ENCODE data around the gene SULT4A1.
"Not testable (repeated sequence)": the region's sequence is repeated elsewhere in the genome, so short reads cannot be mapped to it uniquely, and the experiment has no call there.

Gene SULT4A1

DNA sequence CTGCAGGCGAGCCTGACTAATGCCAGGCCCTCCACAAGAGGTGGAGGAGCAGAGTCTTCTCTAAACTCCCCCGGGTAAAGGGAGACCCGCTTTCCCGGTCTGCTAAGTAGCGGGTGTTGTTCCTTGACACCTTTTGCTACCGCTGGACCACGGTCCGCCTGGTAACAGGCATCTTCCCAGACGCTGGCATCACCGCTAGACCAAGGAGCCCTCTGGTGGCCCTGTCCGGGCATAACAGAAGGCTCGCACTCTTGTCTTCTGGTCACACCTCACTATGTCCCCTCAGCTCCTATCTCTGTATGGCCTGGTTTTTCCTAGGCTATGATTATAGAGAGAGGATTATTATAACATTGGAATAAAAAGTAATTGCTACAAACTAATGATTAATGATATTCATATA, 42.1 kb upstream of the SULT4A1 start:
- TF ChIP-seq, protein P1, sequence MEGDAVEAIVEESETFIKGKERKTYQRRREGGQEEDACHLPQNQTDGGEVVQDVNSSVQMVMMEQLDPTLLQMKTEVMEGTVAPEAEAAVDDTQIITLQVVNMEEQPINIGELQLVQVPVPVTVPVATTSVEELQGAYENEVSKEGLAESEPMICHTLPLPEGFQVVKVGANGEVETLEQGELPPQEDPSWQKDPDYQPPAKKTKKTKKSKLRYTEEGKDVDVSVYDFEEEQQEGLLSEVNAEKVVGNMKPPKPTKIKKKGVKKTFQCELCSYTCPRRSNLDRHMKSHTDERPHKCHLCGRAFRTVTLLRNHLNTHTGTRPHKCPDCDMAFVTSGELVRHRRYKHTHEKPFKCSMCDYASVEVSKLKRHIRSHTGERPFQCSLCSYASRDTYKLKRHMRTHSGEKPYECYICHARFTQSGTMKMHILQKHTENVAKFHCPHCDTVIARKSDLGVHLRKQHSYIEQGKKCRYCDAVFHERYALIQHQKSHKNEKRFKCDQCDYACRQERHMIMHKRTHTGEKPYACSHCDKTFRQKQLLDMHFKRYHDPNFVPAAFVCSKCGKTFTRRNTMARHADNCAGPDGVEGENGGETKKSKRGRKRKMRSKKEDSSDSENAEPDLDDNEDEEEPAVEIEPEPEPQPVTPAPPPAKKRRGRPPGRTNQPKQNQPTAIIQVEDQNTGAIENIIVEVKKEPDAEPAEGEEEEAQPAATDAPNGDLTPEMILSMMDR (IDR thresholded peaks at IDR 0.05), result peak; percentile 22
- H3K4me3 Mint-ChIP-seq; H3K36me3 Mint-ChIP-seq (ENCODE audit: low read depth); H3K27ac Mint-ChIP-seq; H3K9me3 Mint-ChIP-seq; DNase-seq: not testable (repeated sequence)
- Mint-ChIP-seq H3K27me3 (ENCODE audit: low read depth, poor library complexity) (peaks cover 52% of the 10 kb centered on the region), H3K4me1 (peaks cover 11% of the 10 kb centered on the region)

DNA sequence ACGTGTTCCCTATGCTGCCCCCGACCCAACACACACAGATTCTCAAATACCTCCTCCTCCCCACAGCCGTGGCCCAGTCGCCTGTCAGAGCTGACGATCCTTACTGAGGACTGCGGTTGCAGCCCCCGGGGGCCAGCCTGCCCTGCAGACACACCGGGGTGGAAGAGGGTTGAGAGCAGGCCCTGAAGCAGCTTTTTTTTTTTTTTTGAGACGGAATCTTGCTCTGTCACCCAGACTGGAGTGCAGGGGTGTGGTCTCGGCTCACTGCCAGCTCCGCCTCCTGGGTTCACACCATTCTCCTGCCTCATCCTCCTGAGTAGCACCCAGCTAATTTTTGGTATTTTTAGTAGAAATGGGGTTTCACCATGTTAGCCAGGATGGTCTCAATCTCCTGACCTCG, 40.7 kb upstream of the SULT4A1 start:
- H3K36me3 Mint-ChIP-seq (ENCODE audit: low read depth); H3K9me3 Mint-ChIP-seq; DNase-seq; H3K4me3 Mint-ChIP-seq: not testable (repeated sequence)
- H3K4me1 Mint-ChIP-seq, result peaks cover 11% of the 10 kb centered on the region
- H3K27ac Mint-ChIP-seq, result peak overlapping the region; percentile 58
- H3K27me3 Mint-ChIP-seq (ENCODE audit: low read depth, poor library complexity), result peaks cover 55% of the 10 kb centered on the region

DNA sequence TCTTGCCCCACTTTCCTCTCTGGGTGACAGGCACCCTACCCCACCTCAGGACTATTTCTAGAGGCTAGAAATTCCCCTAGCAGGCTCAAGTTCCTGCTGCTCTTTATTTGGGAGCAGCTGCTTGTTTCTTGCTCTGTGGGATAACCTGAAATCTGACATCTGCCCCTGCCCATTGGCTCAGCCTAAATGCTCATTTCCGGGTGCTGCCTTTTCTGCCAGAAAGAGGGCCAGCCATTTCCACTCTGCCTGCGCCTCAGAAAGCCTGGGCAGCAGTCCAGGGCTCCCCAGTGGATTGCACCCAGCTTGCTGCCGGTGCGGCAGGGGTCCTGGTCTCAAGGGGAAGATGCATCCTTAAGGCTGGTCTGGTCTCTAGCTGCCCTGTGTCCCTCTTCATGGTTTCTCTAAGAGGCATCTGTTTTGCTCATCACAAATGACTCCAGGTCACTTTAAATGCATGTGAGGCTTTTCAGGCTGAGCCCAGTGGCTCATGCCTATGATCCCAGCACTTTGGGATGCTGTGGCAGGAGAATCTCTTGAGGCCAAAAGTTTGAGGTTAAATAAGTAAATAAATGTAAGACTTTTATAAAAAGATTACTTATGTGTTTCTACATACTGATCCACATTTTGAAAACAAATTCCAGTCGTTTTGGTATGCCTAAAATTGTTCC, 39.8 kb upstream of the SULT4A1 start:
- Mint-ChIP-seq H3K27ac (no peak overlapping the region), H3K36me3 (ENCODE audit: low read depth) (no peaks in the 10 kb centered on the region), H3K4me1 (peaks cover 11% of the 10 kb centered on the region), H3K27me3 (ENCODE audit: low read depth, poor library complexity) (peaks cover 52% of the 10 kb centered on the region), H3K4me3 (no peak overlapping the region), H3K9me3 (peaks cover 6% of the 10 kb centered on the region)
- no peak for DNase-seq
- TF ChIP-seq, protein P1 (IDR thresholded peaks at IDR 0.05), result no peak

DNA sequence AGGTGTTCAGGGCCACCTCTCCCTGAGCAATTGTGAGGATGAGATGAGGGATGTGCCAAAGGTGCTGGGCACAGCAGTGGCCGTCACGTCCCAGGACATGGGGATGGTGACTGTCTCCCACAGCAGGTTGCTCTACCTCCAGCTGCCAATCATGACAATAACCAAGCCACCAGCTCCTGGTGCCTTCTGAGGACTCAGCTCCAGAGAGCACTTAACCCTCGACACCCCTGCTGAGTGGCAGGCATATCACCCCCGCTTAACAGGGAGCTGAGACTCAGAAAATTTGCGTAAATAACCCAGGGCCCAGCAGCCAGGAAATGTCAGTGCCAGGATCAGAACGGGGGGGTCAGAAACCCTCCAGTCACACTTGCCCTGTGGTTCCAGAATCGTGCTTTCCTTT, 37.9 kb upstream of the SULT4A1 start:
- peaks cover 11% of the 10 kb centered on the region for H3K4me1 Mint-ChIP-seq

DNA sequence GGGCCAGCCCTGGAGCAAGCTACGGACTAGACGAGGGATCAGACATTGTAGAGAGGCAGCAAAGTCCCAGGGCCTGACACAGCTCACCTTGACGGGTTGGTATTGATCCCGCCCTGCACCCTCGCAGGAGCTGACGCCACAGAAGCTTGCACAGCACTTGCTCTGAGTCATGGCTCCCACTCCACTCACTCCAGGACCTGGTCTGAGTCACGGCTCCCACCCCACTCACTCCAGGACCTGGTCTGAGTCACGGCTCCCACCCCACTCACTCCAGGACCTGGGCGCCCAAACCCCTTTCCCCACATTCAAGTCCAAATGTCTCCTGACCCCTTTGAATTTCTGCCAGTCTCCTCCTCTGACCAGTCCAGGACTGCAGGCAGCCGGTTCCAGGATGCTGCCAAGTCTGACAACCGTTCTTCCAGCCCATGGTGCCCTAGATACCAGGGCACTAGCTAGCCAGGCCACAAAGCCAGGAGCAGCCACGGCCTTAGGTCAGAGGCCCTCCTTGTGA, 35.5 kb upstream of the SULT4A1 start:
- Mint-ChIP-seq H3K27me3 (ENCODE audit: low read depth, poor library complexity) (peaks cover 68% of the 10 kb centered on the region), H3K27ac (no peak overlapping the region), H3K4me3 (no peak overlapping the region), H3K4me1 (peaks cover under 1% of the 10 kb centered on the region), H3K9me3 (no peaks in the 10 kb centered on the region), H3K36me3 (ENCODE audit: low read depth) (no peaks in the 10 kb centered on the region)
- no peak for DNase-seq
- TF ChIP-seq, protein P1 (IDR thresholded peaks at IDR 0.05), result no peak

More for the DNA sequence above, 37.9 kb upstream of the SULT4A1 start:
- DNase-seq, result no peak
- peaks cover 6% of the 10 kb centered on the region for H3K9me3 Mint-ChIP-seq
- no peaks in the 10 kb centered on the region for H3K36me3 Mint-ChIP-seq (ENCODE audit: low read depth)
- peaks cover 50% of the 10 kb centered on the region for H3K27me3 Mint-ChIP-seq (ENCODE audit: low read depth, poor library complexity)
- no peak overlapping the region for H3K4me3 Mint-ChIP-seq
- TF ChIP-seq, protein P1 (IDR thresholded peaks at IDR 0.05), result no peak
- H3K27ac Mint-ChIP-seq, result no peak overlapping the region

DNA sequence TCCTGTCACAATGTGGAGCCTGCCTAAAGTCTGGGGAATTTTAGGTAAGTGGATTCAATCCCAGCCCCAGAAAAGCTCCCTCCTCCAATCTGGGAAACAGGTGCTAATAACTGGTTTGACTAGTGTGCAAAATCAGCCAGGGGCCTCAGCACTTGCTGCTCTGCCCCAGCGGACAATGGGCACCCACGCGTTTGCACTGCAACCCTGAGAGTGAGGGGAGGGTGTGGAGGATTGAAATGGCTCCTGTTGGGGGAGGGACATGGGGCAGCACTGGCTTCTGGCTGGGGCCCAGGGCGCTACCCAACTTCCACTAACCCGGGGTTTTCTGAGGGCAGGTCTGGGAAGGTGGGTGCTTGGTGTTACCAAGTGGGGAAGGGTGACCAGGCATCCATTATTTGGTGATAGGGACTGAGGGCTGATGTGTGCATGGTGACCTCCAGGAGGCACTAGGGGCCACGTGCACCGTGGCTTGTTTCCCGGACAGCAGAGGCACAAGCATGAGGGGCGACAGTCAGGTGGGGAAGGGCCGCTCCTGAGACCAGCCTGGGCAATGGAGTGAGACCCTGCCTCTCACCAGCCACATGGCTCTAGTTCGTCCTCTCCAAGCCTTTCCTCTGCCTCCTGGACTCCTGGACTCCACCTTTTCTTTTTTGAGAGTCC, 33.8 kb upstream of the SULT4A1 start:
- H3K36me3 Mint-ChIP-seq (ENCODE audit: low read depth), result no peaks in the 10 kb centered on the region
- peaks cover 73% of the 10 kb centered on the region for H3K27me3 Mint-ChIP-seq (ENCODE audit: low read depth, poor library complexity)
- H3K27ac Mint-ChIP-seq, result peak overlapping the region; percentile 19
- no peaks in the 10 kb centered on the region for H3K9me3 Mint-ChIP-seq
- TF ChIP-seq, protein P1 (IDR thresholded peaks at IDR 0.05), result no peak
- H3K4me1 Mint-ChIP-seq, result no peaks in the 10 kb centered on the region
- no peak for DNase-seq
- no peak overlapping the region for H3K4me3 Mint-ChIP-seq
